ENCODE measurements around the gene ERC1.

- TF ChIP-seq CTCF (IDR thresholded peaks at IDR 0.05; ENCODE audit: low read length) (no peak), EZH2phosphoT487 (IDR thresholded peaks at IDR 0.05; ENCODE audit: low read length) (no peak), EZH2 (optimal IDR thresholded peaks at IDR 0.05; ENCODE audit: low read depth, low read length) (no peak)
Measured at GRCh38 chr12:1306817-1307216, 315.8 kb downstream of the ERC1 start.

Measured in MM.1S (cell line).